A549 (cell line): ENCODE measurements around the gene DVL1. TPM values are rescaled to one million over a fixed set of nuclear protein-coding genes. Genes with fewer than 3 reads are reported as not detected.

Experiments used
- ATAC-seq, 2 experiments: fragments of 200-7000 bp in 1 of 2; fragments of >200 bp in 1 of 2; cut with Nextera tagmentation in 1 of 2; cut with Tn5 transposase in 1 of 2; 3 replicates each; pipeline versions ENCODE4 v1.8.0 to v1.9.1; 2018 to 2020; ENCODE audit warnings: mild to moderate bottlenecking in 1 of 2, moderate library complexity in 1 of 2
- CTCF ChIA-PET: fragments of 300-600 bp; sonication (Branson Sonifier 250); formaldehyde crosslinking; extraction: SDS; loops from one replicate; lab custom pipeline; 2021; ENCODE audit warnings: antibody characterized with exemption, inconsistent platforms; lab: Yijun Ruan, JAX
- POLR2A ChIA-PET: fragments of 350-600 bp; formaldehyde crosslinking; extraction: SDS; loops from one replicate; lab custom pipeline; 2021; ENCODE audit warnings: antibody characterized with exemption, inconsistent platforms; lab: Yijun Ruan, JAX
- DNase-seq, 2 experiments: peaks; one replicate each; pipeline versions ENCODE4 v3.0.0 to v3.0.0-alpha.2; 2011 to 2016; ENCODE audit warnings: low read depth in 1 of 2, low spot score in 1 of 2
- FAIRE-seq: peaks from 2 replicates; lab custom pipeline; 2011; peaks lifted over from hg19 to GRCh38; lab: Jason Lieb, UNC
- H3K27ac ChIP-seq, 2 experiments: fragments of >200 bp; sonication (Bioruptor Twin); formaldehyde crosslinking; 3 replicates each; pipeline ENCODE4 v1.5.1; 2016 to 2017
- H3K4me1 ChIP-seq: fragments of >200 bp; sonication (Bioruptor Twin); formaldehyde crosslinking; 3 replicates; pipeline ENCODE4 v1.6.1; 2016
- H3K4me2 ChIP-seq: fragments of >200 bp; sonication (Bioruptor Twin); formaldehyde crosslinking; 3 replicates; pipeline ENCODE4 v1.6.1; 2016
- H3K4me3 ChIP-seq: fragments of >200 bp; sonication (Bioruptor Twin); formaldehyde crosslinking; 3 replicates; pipeline ENCODE4 v1.5.1; 2016
- H3K9me3 ChIP-seq: fragments of >200 bp; sonication (Bioruptor Twin); formaldehyde crosslinking; 3 replicates; pipeline ENCODE4 v1.6.1; 2016
- BCL3 ChIP-seq: fragments of >200 bp; sonication (Bioruptor Twin); formaldehyde crosslinking; IDR thresholded peaks from 3 replicates; pipeline ENCODE4 v1.6.1; 2016
- BHLHE40 ChIP-seq: IDR thresholded peaks from 2 replicates; pipeline ENCODE4 v1.6.1; 2012; ENCODE audit warnings: low read depth, low read length, inconsistent platforms
- CTCF ChIP-seq: fragments of >200 bp; sonication (Bioruptor Twin); formaldehyde crosslinking; IDR thresholded peaks from 3 replicates; pipeline ENCODE4 v1.5.1; 2016
- ELK1 ChIP-seq: fragments of 150-350 bp; IDR thresholded peaks from 2 replicates; pipeline ENCODE4 v1.6.1; 2014; ENCODE audit warnings: low read depth, mild to moderate bottlenecking, low read length
- EP300 ChIP-seq, 2 experiments: fragments of >200 bp; sonication (Bioruptor Twin); formaldehyde crosslinking; IDR thresholded peaks; 2 replicates in 1 of 2; 3 replicates in 1 of 2; pipeline ENCODE4 v1.6.1; 2016 to 2017
- ESRRA ChIP-seq: fragments of 150-350 bp; IDR thresholded peaks from 2 replicates; pipeline ENCODE4 v1.6.1; 2014; ENCODE audit warnings: mild to moderate bottlenecking, low read length, borderline replicate concordance
- FOSL2 ChIP-seq, 2 experiments: fragments of 450-650 bp in 1 of 2; fragments of >200 bp in 1 of 2; sonication (Bioruptor Twin) in 1 of 2; formaldehyde crosslinking; IDR thresholded peaks; 2 replicates each; pipeline versions ENCODE4 v1.5.0 to v1.6.1; 2016 to 2020; ENCODE audit warnings: mild to moderate bottlenecking in 1 of 2, moderate library complexity in 1 of 2
- HES2 ChIP-seq: fragments of >200 bp; sonication (Bioruptor Twin); formaldehyde crosslinking; IDR thresholded peaks from 2 replicates; pipeline ENCODE4 v1.6.1; 2016
- HOXA7 ChIP-seq: fragments of 250-450 bp; sonication (Bioruptor Pico); IDR thresholded peaks from 2 replicates; pipeline ENCODE4 v1.5.0; 2020; ENCODE audit warnings: mild to moderate bottlenecking, moderate library complexity
- JUN ChIP-seq, 2 experiments: fragments of >200 bp; sonication (Bioruptor Twin); formaldehyde crosslinking; IDR thresholded peaks; 2 replicates in 1 of 2; 3 replicates in 1 of 2; pipeline ENCODE4 v1.6.1; 2016 to 2017
- JUNB ChIP-seq: fragments of >200 bp; sonication (Bioruptor Twin); formaldehyde crosslinking; IDR thresholded peaks from 2 replicates; pipeline ENCODE4 v1.6.1; 2016
- KDM5A ChIP-seq: fragments of 200-600 bp; sonication (generic); IDR thresholded peaks from 2 replicates; pipeline ENCODE4 v1.6.1; 2016; ENCODE audit warnings: antibody characterized with exemption, mild to moderate bottlenecking
- NPAS2 ChIP-seq: fragments of 250-450 bp; sonication (Bioruptor Pico); IDR thresholded peaks from 2 replicates; pipeline ENCODE4 v1.8.0; 2022; ENCODE audit warnings: mild to moderate bottlenecking, moderate library complexity, borderline replicate concordance
- NR3C1 ChIP-seq: fragments of >200 bp; sonication (Bioruptor Twin); formaldehyde crosslinking; IDR thresholded peaks from 3 replicates; pipeline ENCODE4 v1.6.1; 2017
- PHF8 ChIP-seq: fragments of 200-600 bp; sonication (generic); IDR thresholded peaks from 2 replicates; pipeline ENCODE4 v1.6.1; 2016; ENCODE audit warnings: low read depth, mild to moderate bottlenecking, antibody characterized with exemption, moderate library complexity, borderline replicate concordance
- POLR2A ChIP-seq: IDR thresholded peaks from 2 replicates; pipeline ENCODE4 v1.6.1; 2012; ENCODE audit warnings: mild to moderate bottlenecking, low read length
- RCOR1 ChIP-seq: fragments of 150-350 bp; IDR thresholded peaks from 2 replicates; pipeline ENCODE4 v1.6.1; 2014; ENCODE audit warnings: antibody characterized with exemption, low read length, low read depth
- REST ChIP-seq: fragments of 200-600 bp; sonication (generic); IDR thresholded peaks from 2 replicates; pipeline ENCODE4 v1.6.1; 2016; ENCODE audit warnings: antibody characterized with exemption, mild to moderate bottlenecking, moderate library complexity
- SREBF2 ChIP-seq: fragments of 450-650 bp; IDR thresholded peaks from 2 replicates; pipeline ENCODE4 v1.6.1; 2014; ENCODE audit warnings: mild to moderate bottlenecking, moderate library complexity
- TP53 ChIP-seq: fragments of 250-450 bp; sonication (Bioruptor Pico); IDR thresholded peaks from 2 replicates; pipeline ENCODE4 v1.5.0; 2021; ENCODE audit warnings: mild to moderate bottlenecking, moderate library complexity
- USF2 ChIP-seq: fragments of 450-650 bp; IDR thresholded peaks from 2 replicates; pipeline ENCODE4 v1.6.1; 2014; ENCODE audit warnings: antibody characterized with exemption
- ZC3H11A ChIP-seq: fragments of 450-650 bp; IDR thresholded peaks from 2 replicates; pipeline ENCODE4 v1.6.1; 2014; ENCODE audit warnings: antibody characterized with exemption, mild to moderate bottlenecking
- ZFP36 ChIP-seq: fragments of 450-650 bp; IDR thresholded peaks from 2 replicates; pipeline ENCODE4 v1.6.1; 2014; ENCODE audit warnings: borderline replicate concordance; ENCODE audit not compliant: partially characterized antibody
- ZNF302 ChIP-seq: fragments of 250-450 bp; sonication (Bioruptor Pico); IDR thresholded peaks from 2 replicates; pipeline ENCODE4 v1.9.0; 2021; ENCODE audit warnings: inconsistent platforms, mild to moderate bottlenecking, moderate library complexity
- WGBS: methylation state at CpG from one replicate; pipeline ENCODE4 v1.1.6; 2017; ENCODE audit errors: missing lambda C conversion rate; 5-methylcytosine and 5-hydroxymethylcytosine counted together
- polyA plus RNA-seq, 4 experiments: library from polyadenylated mRNA; depleted of rRNA in 3 of 4; stranded (reverse); fragments of >200 nt; fragmentation: RNase III in 1 of 4; extraction: RNeasy Plus Mini Kit Qiagen cat#74134 plus additional on column Dnase treatment in 1 of 4; gene quantifications; 2 replicates in 3 of 4; 3 replicates in 1 of 4; pipeline ENCODE4 v1.2.3, GENCODE V29; 2011 to 2017
- TF ChIP-seq, protein P1 (sequence below): IDR thresholded peaks from 2 replicates; pipeline ENCODE4 v1.6.1; 2012

Gene DVL1
- polyA plus RNA-seq, 2 of the 4 experiments (the other 2 are of a cell fraction) = 12.1 to 48.3 TPM

DNA sequence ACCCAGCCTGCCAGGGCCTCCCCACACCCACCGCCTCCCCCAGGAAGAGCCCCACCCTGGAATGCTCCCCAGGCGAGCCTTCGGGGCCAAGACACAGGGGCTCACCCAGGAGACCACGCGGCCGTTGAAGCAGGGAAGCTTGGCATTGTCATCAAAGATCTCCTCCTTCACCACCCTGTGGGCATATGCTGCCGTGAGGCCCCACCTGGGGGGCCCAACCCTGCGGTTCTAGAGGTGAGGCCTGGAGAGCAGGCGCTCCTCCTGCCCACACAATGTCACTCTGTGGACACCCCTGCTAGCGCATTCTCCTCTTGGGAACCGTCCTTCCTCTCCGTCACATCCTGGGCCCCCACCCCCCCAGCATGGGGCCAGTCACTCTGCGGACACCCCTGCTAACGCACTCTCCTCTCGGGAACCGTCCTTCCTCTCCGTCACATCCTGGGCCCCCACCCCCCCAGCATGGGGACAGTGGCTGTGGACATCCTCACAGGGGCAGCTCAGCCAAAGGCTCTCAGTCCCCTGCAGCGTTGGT is 6.6 kb downstream of the DVL1 start (continued):
- TF ChIP-seq ZC3H11A = no peak

DNA sequence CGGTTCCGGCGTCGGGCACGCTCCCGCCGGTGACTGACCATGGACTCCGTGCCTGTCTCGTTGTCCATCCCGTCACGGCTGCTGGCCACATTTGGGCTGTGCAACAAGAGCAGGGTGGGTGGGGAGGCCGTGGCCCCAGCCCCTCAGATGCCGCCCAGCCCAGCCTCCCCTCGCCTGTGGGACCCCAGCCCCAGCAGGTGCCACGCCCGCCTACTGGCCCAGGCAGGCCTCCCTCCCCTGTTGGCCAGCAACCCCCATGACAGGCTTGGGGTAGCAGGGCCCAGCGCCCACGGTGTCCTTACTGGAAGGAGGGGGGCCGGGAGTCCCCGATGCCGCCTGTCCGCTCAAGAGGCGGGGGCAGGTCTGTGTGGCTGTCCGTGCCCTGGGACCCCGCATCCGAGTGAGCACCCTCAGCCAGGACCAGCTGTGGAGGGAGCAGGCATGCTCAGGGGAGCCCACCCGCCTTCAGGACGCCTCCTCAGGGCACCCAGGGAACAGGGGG is 7.1 kb downstream of the DVL1 start:
- Histone ChIP-seq H3K9me3 (no peaks in the 10 kb centered on the region), H3K4me3 (no peak overlapping the region), H3K27ac (no peak overlapping the region), H3K4me2 (no peak overlapping the region)
- POLR2A ChIA-PET = no interaction called here
- ATAC-seq (no peak), FAIRE-seq (no peak), DNase-seq (no peak)
- 89% methylated on average over 13 of the region's 28 CpGs for WGBS
- CTCF ChIA-PET = interaction anchor here (7.2 kb wide), 1 partner anchor 28 kb away, joined by 73 read pairs; no protein-coding TSS in a partner anchor
- TF ChIP-seq NPAS2 (CRISPR knock-in tag) (no peak), ESRRA (no peak), EP300 (IDR thresholded peaks at IDR 0.05) (no peak), REST (no peak), PHF8 (no peak), ELK1 (no peak), BHLHE40 (no peak)
- TF ChIP-seq, all 56 proteins: peak for 0
- H3K4me1 ChIP-seq = peaks cover 41% of the 10 kb centered on the region

DNA sequence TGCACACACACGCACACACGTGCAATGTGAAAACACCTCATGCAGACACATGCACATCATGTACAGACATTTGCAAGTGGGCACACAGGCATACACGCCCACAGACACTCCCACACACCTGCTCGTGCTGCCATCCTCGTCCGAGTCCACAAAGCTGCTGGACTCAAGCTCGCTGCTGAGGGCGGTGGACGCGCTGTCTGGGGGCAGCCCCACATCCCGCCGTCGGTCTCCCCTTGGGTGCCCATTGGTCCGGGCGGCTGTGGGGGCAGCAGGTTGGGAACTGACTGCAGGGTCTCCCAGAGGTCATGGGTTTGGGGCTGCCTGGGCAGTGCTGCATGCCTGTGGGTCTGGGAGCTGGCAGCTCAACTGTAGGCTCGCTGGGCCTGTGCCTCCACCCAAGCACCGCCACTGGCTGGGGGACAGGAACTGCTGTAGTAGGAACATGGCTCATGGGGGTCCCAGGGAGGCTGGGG is 7.6 kb downstream of the DVL1 start:
- peaks cover 36% of the 10 kb centered on the region for H3K4me1 ChIP-seq
- TF ChIP-seq FOSL2 (IDR thresholded peaks at IDR 0.05) (no peak), FOSL2 (CRISPR knock-in tag; IDR thresholded peaks at IDR 0.05) (no peak), RCOR1 (no peak), HOXA7 (CRISPR knock-in tag) (no peak), HES2 (no peak), ESRRA (no peak), KDM5A (no peak), NR3C1 (no peak), JUN (IDR thresholded peaks at IDR 0.05) (no peak), CTCF (no peak), USF2 (no peak), ZFP36 (no peak), JUNB (no peak), POLR2A (no peak), SREBF2 (no peak), TP53 (no peak), ZNF302 (CRISPR knock-in tag) (no peak), BCL3 (no peak), BHLHE40 (no peak)
- TF ChIP-seq, protein P1, sequence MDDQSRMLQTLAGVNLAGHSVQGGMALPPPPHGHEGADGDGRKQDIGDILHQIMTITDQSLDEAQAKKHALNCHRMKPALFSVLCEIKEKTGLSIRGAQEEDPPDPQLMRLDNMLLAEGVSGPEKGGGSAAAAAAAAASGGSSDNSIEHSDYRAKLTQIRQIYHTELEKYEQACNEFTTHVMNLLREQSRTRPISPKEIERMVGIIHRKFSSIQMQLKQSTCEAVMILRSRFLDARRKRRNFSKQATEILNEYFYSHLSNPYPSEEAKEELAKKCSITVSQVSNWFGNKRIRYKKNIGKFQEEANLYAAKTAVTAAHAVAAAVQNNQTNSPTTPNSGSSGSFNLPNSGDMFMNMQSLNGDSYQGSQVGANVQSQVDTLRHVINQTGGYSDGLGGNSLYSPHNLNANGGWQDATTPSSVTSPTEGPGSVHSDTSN = no peak
- TF ChIP-seq, all 56 proteins: peak for 0
- ChIA-PET CTCF (no interaction called here), POLR2A (no interaction called here)
- H3K4me3 ChIP-seq = no peak overlapping the region
- ATAC-seq = no peak
- DNase-seq = no peak
- no peak overlapping the region for H3K27ac ChIP-seq
- H3K9me3 ChIP-seq = no peaks in the 10 kb centered on the region
- no peak for FAIRE-seq
- WGBS = 93% methylated on average over 7 of the region's 17 CpGs
- H3K4me2 ChIP-seq = no peak overlapping the region
